Ishikawa (cell line): Measurements from ENCODE around the gene NEIL3.

ENCODE experiments used
- CEBPB ChIP-seq: IDR thresholded peaks from 2 replicates; pipeline ENCODE4 v1.6.1; 2012
- CREB1 ChIP-seq: IDR thresholded peaks from 2 replicates; pipeline ENCODE4 v1.6.1; 2012; ENCODE audit warnings: low read depth
- EGR1 ChIP-seq: IDR thresholded peaks from 2 replicates; pipeline ENCODE4 v1.6.1; 2012
- EP300 ChIP-seq: IDR thresholded peaks from 2 replicates; pipeline ENCODE4 v1.6.1; 2012; ENCODE audit warnings: borderline replicate concordance
- FOXM1 ChIP-seq: IDR thresholded peaks from 2 replicates; pipeline ENCODE4 v1.6.1; 2012; ENCODE audit warnings: low read depth, borderline replicate concordance
- MAX ChIP-seq: IDR thresholded peaks from 2 replicates; pipeline ENCODE4 v1.6.1; 2012
- NFIC ChIP-seq: IDR thresholded peaks from 2 replicates; pipeline ENCODE4 v1.6.1; 2012
- RAD21 ChIP-seq: IDR thresholded peaks from 2 replicates; pipeline ENCODE4 v1.6.1; 2012; ENCODE audit warnings: low read depth
- REST ChIP-seq: IDR thresholded peaks from 2 replicates; pipeline ENCODE4 v1.6.1; 2012; ENCODE audit warnings: low read depth, mild to moderate bottlenecking
- TAF1 ChIP-seq: IDR thresholded peaks from 2 replicates; pipeline ENCODE4 v1.6.1; 2012; ENCODE audit warnings: low read depth, mild to moderate bottlenecking
- TCF12 ChIP-seq: IDR thresholded peaks from 2 replicates; pipeline ENCODE4 v1.6.1; 2012; ENCODE audit warnings: low read depth
- TEAD4 ChIP-seq: IDR thresholded peaks from 2 replicates; pipeline ENCODE4 v1.6.1; 2012
- USF1 ChIP-seq: IDR thresholded peaks from 2 replicates; pipeline ENCODE4 v1.6.1; 2012
- YY1 ChIP-seq: IDR thresholded peaks from 2 replicates; pipeline ENCODE4 v1.6.1; 2012; ENCODE audit warnings: low read depth
- ZBTB7A ChIP-seq: IDR thresholded peaks from 2 replicates; pipeline ENCODE4 v1.6.1; 2012; ENCODE audit warnings: low read depth

The NEIL3 gene

GRCh38 chr4:177403746-177404145, 94.1 kb downstream of the NEIL3 start:
- TF ChIP-seq YY1 (no peak), USF1 (no peak), FOXM1 (no peak), TAF1 (no peak), ZBTB7A (no peak), RAD21 (no peak), CREB1 (no peak), CEBPB (no peak)

- TF ChIP-seq REST (no peak), CEBPB (no peak), TAF1 (no peak)
These were observed 94.7 kb downstream of the NEIL3 start for GRCh38 chr4:177404342-177404741.

- TF ChIP-seq USF1, result no peak
- TF ChIP-seq REST, result no peak
- no peak for TF ChIP-seq CEBPB
- TF ChIP-seq TCF12, result no peak
- TF ChIP-seq YY1, result no peak
- TF ChIP-seq NFIC, result no peak
- no peak for TF ChIP-seq MAX
- TF ChIP-seq TAF1, result no peak
- TF ChIP-seq CREB1, result no peak
These were observed 95.3 kb downstream of the NEIL3 start for GRCh38 chr4:177404986-177405385.

- TF ChIP-seq MAX (no peak), ZBTB7A (no peak), RAD21 (no peak), EGR1 (no peak), TAF1 (no peak), CREB1 (no peak), EP300 (no peak), NFIC (no peak), CEBPB (no peak), REST (no peak), TEAD4 (no peak), FOXM1 (no peak)
These were observed 95.8 kb downstream of the NEIL3 start for GRCh38 chr4:177405508-177405907.

- TF ChIP-seq EGR1 (no peak), USF1 (no peak), NFIC (no peak), REST (no peak), TAF1 (no peak), TCF12 (no peak), ZBTB7A (no peak), EP300 (no peak), TEAD4 (no peak), RAD21 (no peak), MAX (no peak), CEBPB (no peak), CREB1 (no peak), FOXM1 (no peak), YY1 (no peak)
These were observed 98.3 kb downstream of the NEIL3 start for GRCh38 chr4:177408023-177408422.
